ENCODE measurements around the gene PTRH1.

- no peak for TF ChIP-seq CTCF (conservative IDR thresholded peaks at IDR 0.05)
- TF ChIP-seq EZH2 (IDR thresholded peaks at IDR 0.05; ENCODE audit: low read depth) = no peak
Observed at GRCh38 chr9:127761061-127761460, 45.6 kb upstream of the PTRH1 start.
